ENCODE measurements around the gene CABP4.

The CABP4 gene
- total RNA-seq, result 1.6 to 5.3 (median 3.2) reads per million in 4 experiments

GRCh38 chr11:67455054-67455453 lies at the start of gene CABP4:
CABP4 (plus strand) TSS chr11:67455354; CDS start chr11:67455424, 70 bp downstream.
- DNase-seq, result no peak

DNA sequence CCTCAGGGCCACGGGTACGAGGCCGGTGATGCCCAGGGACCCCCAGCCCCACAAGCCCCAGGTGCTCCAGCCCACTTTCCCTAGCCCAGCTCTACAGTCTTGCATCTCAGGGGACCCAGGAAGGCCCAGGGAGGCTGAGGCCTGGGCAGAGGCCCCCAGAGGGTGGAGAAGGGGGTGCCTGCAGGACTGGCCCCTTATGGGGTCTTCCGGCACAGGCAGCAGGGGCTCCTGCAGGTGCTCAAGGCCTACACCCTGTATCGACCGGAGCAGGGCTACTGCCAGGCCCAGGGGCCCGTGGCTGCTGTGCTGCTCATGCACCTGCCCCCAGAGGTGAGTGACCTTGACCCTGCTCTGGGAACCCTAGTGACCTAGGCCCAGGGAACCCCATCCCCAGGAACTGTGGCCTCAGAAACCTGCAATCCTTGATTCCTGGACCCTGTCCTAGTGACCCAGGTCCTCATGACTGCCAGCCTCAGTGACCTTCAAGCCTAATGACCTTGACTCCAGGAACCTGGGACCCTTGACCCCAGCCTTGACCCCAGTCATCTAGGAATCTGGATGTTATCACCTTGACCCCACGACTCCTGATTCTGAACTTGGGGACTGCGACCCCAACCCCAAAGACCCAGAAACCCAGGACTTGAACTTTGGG lies 49.3 kb upstream of the CABP4 start:
- no peak for DNase-seq

GRCh38 chr11:67406420-67406968 lies 48.7 kb upstream of the CABP4 start:
- DNase-seq, result no peak

- peak; percentile 19 for DNase-seq
These were observed 48.0 kb upstream of the CABP4 start for GRCh38 chr11:67406969-67407687.

DNA sequence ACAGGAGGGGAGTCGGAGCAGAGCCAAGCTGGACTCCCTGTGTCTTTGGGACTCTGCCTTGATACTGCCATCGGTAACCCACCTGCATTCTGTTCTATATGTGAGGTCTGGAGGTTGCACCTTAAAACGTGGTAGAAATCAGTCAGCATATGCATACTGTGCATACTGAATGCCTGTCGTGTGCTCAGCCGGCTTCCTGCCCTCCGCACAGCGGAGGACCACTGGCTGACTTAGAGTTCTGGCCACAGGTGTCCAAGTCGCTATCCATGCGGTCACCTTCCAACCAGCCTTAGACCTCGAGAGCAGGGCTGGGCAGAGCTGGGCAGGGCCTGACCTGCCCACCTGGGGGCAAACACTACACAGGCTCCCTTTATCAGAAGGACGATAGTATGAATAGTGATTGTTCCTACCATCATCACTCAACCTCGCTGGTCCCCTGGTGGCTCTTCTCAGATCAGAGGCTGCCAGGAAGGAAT lies 47.4 kb upstream of the CABP4 start:
- no peak for DNase-seq

DNA sequence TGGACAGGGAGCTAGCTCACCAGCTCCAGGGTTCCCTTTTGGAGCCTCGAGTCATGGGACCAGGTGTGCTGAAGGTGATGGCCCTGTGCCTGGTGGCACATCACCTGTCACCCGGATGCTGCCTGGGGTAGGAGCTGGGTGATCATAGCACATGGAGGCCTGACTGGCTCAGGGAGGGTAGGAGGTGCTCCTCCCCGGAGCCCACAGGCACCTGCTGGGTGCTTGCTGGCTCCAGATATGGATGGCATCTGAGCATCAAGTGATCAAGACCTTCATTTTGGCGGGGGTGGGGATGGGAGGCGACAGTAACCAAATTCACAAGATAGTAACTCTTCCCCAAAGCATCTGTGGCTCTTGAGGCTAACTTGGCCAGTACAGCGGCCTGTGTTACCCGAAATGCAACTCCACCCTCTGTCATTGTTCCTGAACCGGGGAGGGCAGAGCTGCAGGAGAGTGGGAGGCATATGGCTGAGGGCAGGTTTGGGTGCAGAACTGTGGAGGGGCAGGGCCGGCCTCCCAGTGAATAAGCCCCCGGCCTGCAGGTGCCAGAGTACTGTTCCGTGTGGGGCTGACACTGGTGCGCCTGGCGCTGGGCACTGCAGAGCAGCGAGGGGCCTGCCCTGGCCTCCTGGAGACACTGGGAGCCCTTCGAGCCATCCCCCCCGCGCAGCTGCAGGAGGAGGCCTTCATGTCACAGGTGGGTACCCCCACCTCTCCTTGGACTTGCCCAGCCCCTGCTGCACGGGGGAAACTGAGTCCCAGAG lies 46.5 kb upstream of the CABP4 start:
- no peak for DNase-seq

DNA sequence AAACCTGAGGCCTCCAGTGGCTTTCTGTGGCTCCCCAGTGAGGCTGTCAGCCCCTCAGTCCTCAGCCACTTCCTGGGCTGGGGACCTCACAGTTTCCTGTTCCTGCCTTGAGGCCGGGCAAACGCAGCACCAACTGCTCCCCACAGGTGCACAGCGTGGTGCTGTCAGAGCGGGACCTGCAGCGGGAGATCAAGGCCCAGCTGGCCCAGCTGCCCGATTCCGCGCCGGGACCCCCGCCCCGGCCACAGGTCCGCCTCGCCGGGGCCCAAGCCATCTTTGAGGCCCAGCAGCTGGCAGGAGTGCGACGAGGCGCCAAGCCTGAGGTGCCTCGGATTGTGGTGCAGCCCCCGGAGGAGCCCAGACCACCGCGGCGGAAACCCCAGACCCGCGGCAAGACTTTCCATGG lies 45.9 kb upstream of the CABP4 start:
- peak; percentile 46 for DNase-seq

- no peak for DNase-seq
These were observed 45.3 kb upstream of the CABP4 start for GRCh38 chr11:67409781-67410368.

- DNase-seq, result no peak
These were observed 44.8 kb upstream of the CABP4 start for GRCh38 chr11:67410369-67410831.

DNA sequence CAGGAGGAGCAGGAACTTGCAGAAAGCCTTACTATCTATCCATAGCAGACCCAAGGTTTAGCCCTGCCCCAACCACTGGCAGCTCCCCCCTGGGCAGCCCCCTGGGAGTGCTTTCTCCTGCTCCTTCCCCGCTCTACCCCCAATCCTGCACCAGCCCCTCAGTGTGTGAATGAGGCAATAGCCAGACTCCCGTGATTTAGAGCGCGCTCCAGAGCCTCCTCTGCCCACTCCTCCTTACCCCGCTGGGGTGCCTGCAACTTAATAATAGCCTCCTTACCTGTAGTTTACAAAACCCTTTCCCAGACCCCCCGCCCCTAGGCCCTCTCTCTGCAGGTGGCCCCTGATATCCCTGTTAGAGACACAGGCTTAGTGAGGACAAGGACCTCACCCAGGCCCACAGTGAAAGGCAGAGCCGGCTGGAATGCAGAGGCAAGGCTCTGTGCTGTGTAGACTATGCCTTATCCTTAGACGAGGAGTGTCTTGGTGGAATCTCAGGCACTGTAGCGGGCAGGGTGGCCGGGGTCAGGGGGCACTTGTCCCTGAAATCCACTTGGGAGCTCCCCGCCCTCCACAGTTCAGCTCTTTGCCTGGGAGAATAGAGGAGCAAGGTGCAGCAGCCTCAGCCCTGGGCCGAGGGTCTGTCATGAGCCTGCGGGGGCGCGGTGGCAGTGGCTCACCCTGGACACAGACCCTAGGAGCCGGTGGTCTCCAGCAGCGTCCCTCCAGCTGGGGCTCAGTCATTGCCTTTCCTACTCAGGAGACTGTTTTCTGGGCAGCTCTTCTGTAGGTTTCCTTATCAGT lies 44.0 kb upstream of the CABP4 start:
- no peak for DNase-seq

GRCh38 chr11:67411785-67412152 lies 43.4 kb upstream of the CABP4 start:
- DNase-seq, result no peak

DNA sequence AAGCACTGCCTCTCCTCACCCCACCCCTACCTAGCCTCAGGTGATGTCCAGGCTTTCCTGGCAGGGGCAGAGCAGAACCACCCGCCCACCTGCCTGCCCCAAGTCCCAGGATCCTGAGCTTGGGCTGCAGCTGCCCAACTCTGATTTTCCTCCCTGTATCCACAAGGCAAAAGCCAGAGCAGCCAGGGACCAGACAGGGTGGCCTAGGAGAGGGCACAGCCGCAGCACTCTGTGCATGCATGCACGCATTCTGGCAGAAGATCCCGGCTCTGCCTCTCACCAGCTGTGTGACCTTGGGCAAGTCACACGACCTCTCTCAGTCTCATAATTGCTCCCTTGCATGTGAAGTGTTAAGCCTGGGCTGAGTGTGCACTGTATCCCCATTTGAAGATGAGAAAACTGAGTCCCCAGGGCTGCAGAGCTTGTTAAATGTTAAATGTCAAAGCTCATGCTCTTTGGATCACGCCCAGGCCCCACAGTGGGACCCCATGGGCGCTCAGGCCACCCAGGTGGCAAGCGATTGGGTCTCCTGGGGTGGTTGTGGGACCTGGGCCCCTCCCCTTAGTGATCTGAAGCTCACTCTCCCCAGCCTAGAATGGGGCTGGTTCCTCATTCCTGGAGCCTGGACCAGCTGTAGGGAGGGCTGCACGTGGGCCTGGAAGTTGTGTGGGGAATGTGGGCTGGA lies 42.5 kb upstream of the CABP4 start:
- DNase-seq, result no peak

DNA sequence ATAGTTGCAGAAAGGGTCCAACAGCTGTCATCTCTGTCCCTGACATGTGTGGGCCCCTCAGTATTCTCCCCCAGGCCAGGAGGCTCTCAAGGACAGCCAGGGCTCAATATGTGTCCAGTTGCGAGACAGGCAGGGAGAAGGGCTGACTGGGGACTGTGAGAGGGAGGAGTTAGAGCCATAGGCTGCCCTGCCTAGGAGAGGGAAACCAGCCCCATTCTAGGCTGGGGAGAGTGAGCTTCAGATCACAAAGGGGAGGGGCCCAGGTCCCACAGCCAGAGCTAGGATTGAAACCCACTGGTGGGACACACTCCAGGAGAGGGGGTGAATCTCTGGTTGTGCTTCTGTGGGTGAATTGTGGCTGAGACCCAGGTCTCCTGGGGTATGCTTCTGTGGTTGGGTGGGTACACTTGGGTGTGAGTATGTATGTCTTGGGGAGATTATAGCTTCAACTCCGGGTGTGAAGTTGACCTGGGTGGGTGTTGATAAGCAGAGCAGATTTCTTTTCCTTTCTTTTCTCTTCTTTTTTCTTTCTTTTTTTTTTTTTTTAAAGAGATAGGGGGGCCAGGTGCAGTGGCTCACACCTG lies 41.8 kb upstream of the CABP4 start:
- no peak for DNase-seq

DNA sequence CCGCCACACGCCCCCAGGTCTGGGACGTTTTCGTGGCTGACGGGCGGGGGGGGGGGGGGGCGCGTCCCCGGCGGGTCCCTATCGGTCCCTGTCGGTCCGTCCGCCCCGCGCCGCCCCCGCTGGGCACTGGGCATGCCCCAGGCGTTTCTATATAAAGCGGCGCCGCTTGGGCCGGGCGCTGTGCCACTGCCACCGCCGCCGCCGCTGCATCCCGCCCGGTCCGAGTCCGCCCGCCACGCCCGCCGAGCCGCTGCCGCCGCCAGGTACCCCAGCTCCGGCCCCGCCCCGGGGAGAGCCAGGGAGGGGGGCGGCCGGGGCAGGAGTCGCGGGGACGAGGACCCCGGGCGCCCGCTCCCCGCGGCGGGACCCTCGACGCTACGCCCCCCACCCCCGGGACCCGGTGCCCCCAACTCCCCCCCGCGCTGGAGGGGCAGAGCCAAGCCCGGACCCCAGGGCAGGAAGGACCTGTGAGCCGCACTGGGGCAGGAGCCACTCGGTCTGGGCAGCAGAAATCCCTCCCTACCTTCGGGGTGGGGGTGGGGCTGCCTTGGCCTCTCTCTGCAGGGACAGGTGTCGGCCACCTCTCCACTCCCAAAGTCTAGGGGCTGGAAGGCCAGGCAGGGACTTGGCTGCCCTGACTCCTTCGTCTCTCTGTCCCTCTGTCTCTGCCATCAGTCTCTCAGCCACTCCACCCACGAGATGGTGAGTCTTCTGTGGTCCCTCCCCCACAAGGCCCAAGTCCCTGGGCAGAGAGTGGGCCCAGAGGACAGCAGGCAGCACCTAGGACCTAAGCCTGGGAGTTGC lies 39.5 kb upstream of the CABP4 start, which contains the start of gene CARNS1:
CARNS1 (plus strand) TSS at position 178 of the 804 bp plus-strand sequence; CDS start at position 700, 522 bp downstream.
- no peak for DNase-seq

- DNase-seq, result peak; percentile 74
These were observed 38.5 kb upstream of the CABP4 start for GRCh38 chr11:67416416-67417335.

DNA sequence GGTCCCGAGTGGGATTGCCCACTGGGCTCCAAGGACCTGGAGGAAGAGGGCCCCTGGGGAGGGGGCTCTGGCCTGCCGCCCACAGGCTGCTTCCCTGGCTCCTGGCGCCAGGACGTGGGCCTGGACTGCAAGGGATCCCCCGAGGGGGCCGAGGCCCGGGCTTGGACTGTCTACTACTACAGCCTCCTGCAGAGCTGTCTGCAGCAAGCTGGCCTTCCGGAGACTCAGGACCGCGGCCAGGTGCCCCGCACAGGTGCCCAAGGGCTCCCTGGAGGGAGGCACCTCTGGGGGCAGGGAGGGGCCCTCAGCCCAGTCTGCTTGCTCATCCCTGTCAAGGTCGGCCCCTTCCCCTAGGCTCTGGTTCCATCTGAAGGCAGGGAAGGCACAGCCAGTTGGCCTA lies 37.7 kb upstream of the CABP4 start:
- no peak for DNase-seq

DNA sequence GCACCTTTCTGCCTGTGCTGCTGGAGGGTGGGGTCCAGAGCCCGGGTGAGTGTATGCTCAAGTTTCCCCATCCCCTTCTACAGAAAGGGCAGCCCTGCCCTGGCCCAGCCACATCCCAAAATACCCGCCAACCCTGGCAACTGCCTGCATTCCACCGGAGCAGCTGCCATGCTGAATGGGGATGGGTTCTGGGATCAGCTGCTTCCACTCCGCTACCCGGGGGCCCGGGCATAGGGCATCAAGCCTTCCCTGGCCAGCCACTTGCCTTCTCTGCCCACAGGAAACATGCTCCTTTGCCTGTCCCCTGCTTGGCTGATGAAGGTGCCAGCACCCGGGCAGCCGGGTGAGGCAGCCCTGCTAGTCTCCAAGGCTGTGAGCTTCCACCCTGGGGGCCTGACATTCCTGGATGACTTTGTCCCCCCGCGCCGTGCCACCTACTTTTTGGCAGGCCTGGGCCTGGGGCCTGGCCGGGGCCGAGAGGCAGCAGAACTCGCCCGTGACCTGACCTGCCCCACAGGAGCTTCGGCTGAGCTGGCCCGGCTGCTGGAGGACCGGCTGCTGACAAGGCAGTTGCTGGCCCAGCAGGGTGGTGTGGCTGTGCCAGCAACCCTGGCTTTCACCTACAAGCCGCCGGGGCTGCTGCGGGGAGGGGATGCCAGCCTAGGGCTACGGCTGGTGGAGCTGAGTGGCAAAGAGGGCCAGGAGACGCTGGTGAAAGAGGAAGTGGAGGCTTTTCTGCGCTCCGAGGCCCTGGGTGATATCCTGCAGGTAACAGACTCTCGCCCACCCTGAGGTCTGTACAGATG lies 36.5 kb upstream of the CABP4 start:
- DNase-seq, result no peak

All from effector CD8-positive, alpha-beta T cell (primary cell).